GM19468 (cell line): ENCODE measurements around the gene ARL3.
"Not testable (repeated sequence)": the region's sequence is repeated elsewhere in the genome, so short reads cannot be mapped to it uniquely, and the experiment has no call there.

Experiments
- ATAC-seq: cut with Tn5 transposase; IDR thresholded peaks from one replicate; pipeline ENCODE4 v1.9.1; 2021; ENCODE audit warnings: mild to moderate bottlenecking, moderate library complexity, moderate number of reproducible peaks; ENCODE audit not compliant: unreplicated experiment; ENCODE audit errors: extremely low read depth

The ARL3 gene

GRCh38 chr10:102713814-102714620, at the start of gene ARL3:
ARL3 (minus strand) TSS chr10:102714397; CDS start chr10:102714275, 122 bp downstream.
- ATAC-seq, result peak; percentile 80

GRCh38 chr10:102763037-102763607, 48.9 kb upstream of the ARL3 start:
- ATAC-seq, result no peak

GRCh38 chr10:102762401-102763015, 48.3 kb upstream of the ARL3 start:
- ATAC-seq, result no peak

GRCh38 chr10:102761981-102762380, 47.8 kb upstream of the ARL3 start:
- ATAC-seq, result no peak

GRCh38 chr10:102759497-102760210, 45.5 kb upstream of the ARL3 start:
- no peak for ATAC-seq

- ATAC-seq, result not testable (repeated sequence)
These were observed 44.7 kb upstream of the ARL3 start for GRCh38 chr10:102758933-102759262.

- no peak for ATAC-seq
These were observed 44.2 kb upstream of the ARL3 start for GRCh38 chr10:102758240-102758932.

GRCh38 chr10:102757323-102757722, 43.1 kb upstream of the ARL3 start:
- no peak for ATAC-seq

GRCh38 chr10:102753718-102754117, 39.5 kb upstream of the ARL3 start:
- ATAC-seq, result no peak

GRCh38 chr10:102752934-102753664, 38.9 kb upstream of the ARL3 start:
- ATAC-seq, result no peak

GRCh38 chr10:102752266-102752930, 38.2 kb upstream of the ARL3 start:
- no peak for ATAC-seq

GRCh38 chr10:102745157-102745556, 31.0 kb upstream of the ARL3 start:
- ATAC-seq, result no peak

- no peak for ATAC-seq
These were observed 30.3 kb upstream of the ARL3 start for GRCh38 chr10:102744374-102745051.

GRCh38 chr10:102743588-102744373, 29.6 kb upstream of the ARL3 start, which contains the start of gene WBP1L:
WBP1L (plus strand) TSS chr10:102743948; CDS start chr10:102744054, 106 bp downstream.
- ATAC-seq, result peak; percentile 96

- ATAC-seq, result no peak
These were observed 28.9 kb upstream of the ARL3 start for GRCh38 chr10:102743078-102743587.

GRCh38 chr10:102742313-102742712, 28.1 kb upstream of the ARL3 start:
- ATAC-seq, result not testable (repeated sequence)

- no peak for ATAC-seq
These were observed 27.6 kb upstream of the ARL3 start for GRCh38 chr10:102741726-102742237.
